ENCODE measurements around the gene ZCCHC24.
"Not testable (repeated sequence)": the region's sequence is repeated elsewhere in the genome, so short reads cannot be mapped to it uniquely, and the experiment has no call there.

Gene ZCCHC24

DNA sequence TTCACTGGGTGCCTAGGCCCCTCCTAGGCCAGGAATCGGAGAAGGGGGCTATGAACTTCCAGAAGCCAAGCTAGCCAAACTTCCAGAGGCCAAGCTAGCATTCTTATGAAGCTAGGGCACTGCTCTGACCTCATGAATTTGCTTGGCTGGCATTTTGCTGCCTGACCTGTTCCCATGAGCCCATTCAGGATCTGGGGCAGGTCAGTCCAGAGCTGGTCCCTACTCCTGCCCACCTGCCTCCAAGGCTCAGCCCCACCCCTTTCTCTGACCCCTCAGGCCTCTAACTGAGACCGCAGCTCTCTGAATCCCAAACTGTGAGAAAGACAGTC, 99.4 kb downstream of the ZCCHC24 start:
- DNase-seq (ENCODE audit: low spot score): no peak

DNA sequence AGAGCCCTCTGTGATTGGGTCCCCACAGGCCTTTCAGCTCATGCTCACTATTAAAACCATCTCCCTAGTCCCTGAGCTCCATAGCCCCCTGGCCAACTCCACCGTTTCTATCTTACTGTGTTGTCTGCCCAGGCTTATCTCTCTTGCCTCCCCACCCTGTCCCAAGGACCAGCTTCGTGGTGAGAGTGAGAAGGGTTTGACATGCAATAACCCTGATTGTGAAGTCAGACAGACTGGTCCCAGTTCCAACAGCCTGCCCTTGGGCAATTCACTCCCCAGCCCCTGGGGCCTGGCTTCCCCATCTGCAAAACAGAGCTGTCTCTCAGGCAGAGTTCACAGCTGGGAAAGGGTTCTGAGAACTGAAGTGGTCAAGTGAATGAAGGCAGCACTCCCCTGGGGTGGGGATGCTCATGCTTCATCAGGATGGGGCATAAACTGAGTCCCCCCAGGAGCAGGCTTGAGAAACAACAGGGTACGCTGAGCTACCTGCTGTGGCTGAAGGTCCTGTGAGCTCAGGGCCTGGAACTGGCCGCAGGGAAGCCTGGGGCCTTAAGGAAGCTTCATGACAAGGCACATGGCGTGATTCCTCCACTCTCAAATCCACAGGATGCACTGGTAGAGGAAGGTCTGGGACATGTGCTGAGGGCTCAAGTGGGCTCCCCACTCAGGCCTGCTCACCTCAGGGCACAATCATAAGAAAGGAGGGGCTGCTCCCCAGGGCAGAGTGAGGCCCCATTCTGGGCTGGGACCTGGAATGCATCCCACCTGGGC, 100.0 kb downstream of the ZCCHC24 start:
- DNase-seq (ENCODE audit: low spot score): peak; percentile 46

DNA sequence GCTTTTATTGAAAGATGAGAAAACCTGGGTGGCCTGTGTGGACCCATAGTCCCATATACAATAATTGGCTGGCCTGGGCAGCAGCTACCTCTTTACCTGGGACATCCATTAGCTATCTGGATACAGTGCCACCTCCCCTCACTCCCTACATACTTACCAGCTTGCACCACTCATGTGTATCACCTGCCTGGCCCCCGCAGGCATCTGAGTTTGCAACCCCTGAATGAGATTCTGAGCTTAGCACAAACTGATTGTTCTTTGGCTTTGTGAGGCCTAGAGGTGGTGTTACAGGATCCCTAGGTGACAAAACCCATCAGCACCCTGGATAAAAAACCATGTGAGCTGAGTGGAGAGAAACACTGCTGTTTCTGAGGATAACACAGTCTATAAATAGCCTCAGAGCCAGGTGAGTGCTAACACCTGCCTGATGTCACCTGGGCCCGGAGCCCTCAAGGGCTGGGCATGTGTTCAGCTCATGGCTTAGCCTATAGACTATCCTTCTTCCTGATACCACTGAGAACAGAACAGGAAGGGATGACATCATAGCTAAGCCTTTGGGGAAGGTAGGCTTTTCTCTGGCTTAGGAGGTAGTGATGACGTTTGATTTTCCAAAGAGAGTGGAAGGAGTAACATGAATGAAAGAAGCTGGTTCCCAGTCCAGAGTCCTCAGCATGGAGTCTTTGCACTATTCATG, 100.8 kb downstream of the ZCCHC24 start:
- peak; percentile 23 for DNase-seq (ENCODE audit: low spot score)

DNA sequence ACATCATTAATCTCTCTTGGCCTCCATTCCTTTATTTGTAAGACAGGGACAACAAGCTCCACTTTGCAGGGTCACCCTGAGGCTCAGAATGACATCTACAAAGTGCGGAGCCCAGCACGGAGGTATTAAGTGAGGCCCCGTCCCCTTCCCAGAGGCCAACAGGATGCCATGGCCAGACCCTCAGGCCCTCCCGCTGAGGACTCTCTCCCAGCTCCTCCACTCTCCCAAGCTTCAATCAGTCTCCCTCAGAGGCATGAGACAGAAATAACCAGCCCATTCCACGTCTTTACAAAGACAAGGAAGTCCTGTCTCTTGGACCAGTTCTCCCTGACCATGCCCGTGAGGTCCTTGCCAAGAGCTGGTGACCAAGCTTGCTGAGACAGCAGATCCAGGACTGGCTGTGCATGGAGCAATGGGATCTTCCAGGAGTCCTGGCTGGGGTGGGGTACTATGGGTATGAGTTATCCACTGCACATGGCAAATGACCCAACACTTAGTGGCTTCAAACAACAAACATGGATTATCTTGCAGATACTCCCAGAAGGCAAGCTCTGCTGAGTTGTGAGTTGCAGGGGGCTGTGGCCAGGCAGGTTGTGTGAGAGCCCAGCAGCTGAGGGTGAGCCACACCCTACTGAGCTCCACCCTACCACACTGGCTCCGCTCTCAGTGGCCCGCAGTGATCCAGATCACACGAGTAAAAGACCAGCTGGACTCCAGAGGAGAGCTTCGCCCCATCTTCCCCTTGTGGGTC, 102.4 kb downstream of the ZCCHC24 start:
- peak; percentile 61 for DNase-seq (ENCODE audit: low spot score)

DNA sequence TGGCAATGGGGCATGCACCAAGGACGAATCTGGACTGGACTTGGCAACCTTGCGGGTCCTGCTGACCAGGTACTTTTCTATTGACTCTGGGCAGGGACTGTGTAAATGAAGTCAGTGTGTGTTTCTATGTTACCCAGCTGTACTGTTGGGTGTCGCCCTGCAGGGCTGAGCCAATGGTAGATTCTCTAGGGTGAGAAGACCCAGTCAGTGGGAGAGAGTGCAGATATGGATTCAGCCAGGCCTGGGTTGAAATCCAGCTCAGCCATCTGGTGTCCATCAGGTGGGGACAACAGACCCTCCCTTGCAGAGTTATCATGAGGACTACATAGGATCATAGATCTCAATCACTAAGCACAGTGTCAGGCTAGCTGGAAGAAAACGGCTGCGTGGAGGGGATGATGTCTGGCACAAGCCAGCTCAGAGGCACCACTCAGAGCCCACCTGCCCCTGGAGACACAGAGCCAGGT, 103.1 kb downstream of the ZCCHC24 start:
- DNase-seq (ENCODE audit: low spot score): peak; percentile 49

DNA sequence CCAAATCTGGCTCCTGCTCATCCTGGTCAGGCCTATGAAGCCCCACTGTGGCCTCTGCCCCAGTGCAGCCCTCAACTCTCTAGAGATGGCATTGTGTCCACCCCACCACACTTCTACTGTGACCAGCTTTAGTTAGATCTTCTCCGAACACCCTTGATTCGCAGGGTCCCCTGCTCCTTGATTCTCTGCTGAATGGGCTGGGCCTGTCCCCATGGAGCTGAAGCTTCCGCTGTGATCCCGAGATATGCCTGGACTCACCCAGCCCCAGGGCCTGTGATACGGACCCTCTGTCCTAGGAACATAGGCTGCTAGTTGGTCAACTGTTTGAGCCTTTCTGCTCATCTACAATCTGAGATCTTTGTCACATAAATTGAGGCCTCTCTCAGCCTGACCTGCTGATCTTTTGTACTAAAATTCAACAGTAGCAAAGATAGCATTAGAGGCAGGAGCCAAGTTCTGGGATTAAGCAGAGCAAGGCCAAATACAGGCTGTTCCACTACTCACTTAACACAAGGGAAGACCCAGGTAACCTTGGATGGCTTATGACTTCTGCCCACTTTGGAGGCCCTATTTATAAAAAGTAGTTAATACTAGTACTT, 104.7 kb downstream of the ZCCHC24 start:
- DNase-seq (ENCODE audit: low spot score): peak; percentile 31

DNA sequence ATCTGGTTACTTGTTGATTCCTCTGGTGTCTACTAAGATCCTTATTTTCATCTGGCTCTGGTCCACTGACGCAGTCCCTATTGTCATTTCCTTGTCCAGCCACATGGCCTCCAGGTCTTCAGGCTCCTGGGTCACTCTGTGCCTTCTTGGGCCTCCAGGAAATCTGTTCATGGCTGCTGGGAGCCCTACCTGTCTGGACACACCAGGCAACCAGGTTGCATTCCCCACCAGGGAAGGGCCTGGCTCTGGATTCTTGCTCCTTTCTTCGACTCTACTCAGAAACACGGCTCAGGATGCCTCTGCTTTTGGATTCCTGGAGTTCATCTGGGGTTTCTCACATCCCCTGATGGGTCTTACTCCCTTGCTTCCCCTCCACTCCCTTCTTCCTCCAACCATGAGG, 106.2 kb downstream of the ZCCHC24 start:
- no peak for DNase-seq (ENCODE audit: low spot score)

DNA sequence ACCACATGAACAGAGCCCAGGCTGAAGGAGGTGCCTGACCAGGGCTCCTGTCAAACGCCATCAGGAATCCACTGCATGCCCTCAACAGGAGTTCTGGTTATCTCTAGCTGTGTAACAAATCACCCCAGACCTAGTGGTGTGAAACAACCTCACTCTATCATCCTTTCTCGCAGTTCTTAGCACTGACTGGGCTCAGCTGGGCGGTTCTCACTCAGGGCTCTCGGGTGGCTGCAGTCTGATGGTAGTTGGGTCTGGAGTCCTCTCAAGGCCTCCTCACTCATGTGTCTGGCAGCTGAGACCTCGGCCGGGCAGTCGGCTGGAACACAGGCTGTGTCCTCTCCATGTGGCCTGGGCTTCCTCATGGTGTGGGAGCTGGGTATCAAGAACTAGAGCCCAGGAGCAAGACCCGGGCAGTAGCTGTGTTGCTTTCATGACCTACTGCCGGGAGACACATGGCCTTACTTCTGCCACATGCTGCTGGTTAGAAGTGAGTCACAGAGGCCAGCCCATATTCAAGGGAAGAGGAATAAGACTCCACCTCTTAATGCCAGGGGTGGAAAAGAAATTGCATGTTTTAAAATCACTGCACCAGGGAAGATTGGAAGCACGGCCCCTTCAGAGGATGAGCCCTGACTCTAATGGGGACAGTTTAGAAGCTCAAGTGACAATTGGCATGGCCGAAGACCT, 107.5 kb downstream of the ZCCHC24 start:
- not testable (repeated sequence) for DNase-seq (ENCODE audit: low spot score)

DNA sequence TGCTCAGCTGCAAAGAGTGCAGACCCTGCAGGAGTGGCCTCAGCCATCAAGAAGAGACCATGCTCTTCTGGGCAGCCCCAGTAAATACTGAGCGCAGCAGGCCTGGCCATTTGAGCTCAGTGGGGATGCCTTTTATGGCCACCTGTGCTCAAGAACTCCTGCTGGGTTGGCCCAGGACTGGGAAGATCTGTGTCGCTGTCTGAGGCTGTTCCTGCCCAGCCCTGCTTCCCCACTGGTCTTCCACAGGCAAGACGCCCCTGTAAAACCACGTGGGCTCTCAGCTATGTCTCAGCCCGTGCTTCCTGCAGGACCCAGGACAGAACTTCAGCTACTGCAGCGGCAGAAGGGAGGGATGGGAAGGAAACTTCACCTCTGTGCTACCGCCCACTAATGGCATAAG, 108.7 kb downstream of the ZCCHC24 start:
- no peak for DNase-seq (ENCODE audit: low spot score)

DNA sequence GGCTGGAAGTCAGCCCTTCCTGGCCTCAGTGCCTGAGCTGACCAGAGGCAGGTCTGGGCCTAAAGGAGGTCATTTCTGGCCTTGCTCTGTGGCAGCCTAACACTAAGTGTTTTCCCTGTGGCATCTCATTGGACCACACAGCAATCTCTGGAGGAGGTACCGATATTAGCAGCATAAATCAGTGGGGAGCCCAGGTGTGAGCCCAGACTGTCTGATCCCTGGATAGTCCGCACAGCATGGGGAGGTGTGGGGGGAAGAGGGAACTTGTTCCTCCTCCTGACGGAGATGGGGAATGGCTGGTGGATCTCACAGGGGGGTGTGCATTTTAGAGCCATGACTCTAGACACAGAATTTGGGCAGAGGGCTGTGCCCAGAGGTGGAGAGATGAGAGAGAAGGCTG, 109.1 kb downstream of the ZCCHC24 start:
- no peak for DNase-seq (ENCODE audit: low spot score)

DNA sequence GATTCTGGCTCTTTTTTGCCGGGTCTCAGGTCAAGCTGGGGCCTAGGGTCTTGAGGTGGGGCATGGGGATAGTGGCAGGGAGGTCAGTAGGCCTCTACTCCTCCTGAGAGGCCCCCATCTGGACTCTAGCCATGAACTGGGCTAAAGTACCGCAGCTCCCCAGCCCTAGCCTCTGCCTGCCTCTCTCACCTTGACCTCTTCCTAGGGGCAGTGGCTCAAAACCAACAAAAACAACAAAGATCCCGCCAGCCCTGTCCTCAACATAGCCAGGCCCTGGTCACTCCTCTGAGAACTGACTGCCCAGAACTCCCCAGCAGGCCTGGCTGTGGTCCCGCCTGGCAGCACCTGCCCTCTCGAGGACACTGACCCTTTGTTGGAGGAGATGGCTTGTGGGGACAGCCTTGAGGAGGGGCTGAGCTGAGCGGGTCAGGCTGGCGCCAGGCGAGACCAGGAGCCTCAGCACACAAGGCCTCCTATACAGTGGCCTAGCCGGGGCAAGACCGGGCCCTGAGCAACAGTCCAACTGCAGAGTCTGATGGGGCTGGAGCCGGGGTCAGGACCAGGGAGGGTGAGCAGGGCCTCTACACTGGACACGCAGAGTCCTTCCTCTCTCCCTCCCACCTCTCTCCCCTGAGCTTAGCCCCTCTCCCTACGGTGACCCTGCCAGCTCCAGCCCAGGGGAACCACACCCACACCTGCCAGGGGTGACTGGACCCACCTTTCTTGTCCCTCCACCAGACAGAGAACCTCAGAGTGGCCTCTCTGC, 109.8 kb downstream of the ZCCHC24 start:
- DNase-seq (ENCODE audit: low spot score): no peak

DNA sequence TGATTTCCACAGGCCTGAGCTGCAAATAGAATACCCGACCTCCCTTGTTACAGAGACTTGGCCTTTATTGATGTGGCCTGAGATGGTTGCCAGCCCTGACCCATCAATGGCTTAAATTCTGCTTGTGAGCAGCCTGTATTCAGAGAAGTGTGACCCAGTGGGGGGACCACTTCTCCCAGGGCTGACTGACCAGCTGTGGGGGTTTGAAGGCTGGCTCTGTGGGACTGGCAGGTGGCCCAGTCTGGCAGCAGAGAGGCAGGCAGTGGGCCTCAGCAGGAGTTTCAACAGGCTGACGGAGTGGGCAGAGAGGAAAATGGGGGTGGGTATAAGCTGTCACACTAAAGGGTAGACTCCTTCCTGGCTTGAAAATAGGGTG, 110.3 kb downstream of the ZCCHC24 start:
- no peak for DNase-seq (ENCODE audit: low spot score)

DNA sequence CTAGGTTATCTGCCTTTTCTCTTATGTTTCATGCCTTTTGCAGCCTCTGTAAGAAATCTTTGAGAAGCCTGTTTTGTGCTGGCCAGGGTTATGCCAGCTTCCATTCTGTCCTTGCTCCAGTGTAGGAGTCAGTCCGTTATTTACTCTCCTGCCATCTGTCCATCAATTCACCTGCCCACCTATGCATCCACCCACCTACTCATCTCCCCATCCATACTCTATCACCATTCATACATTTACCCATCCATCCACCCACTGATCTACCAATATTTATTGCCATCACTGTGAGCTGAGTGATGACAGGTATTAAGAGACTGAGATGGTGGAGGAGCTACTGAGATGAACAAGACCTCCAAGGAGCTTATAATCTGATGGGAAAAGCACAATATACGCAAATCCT, 110.9 kb downstream of the ZCCHC24 start:
- no peak for DNase-seq (ENCODE audit: low spot score)

DNA sequence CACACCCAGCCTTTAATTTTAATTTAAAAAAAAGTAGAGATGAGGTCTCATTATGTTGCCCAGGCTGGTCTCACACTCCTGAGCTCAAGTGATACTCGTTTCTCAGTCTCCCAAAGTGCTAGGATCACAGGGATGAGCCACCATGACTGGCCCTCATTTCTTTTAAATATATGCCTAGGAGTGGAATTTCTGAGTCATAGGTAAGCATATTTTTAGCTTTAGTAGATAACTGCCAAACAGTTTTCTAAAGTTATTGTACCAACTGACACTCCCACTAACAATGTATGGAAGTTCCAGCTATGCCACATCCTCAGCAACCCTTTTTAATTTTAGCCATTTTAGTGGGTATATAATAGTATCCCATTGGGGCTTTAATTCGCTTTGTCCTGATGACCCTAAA, 111.9 kb downstream of the ZCCHC24 start:
- no peak for DNase-seq (ENCODE audit: low spot score)

DNA sequence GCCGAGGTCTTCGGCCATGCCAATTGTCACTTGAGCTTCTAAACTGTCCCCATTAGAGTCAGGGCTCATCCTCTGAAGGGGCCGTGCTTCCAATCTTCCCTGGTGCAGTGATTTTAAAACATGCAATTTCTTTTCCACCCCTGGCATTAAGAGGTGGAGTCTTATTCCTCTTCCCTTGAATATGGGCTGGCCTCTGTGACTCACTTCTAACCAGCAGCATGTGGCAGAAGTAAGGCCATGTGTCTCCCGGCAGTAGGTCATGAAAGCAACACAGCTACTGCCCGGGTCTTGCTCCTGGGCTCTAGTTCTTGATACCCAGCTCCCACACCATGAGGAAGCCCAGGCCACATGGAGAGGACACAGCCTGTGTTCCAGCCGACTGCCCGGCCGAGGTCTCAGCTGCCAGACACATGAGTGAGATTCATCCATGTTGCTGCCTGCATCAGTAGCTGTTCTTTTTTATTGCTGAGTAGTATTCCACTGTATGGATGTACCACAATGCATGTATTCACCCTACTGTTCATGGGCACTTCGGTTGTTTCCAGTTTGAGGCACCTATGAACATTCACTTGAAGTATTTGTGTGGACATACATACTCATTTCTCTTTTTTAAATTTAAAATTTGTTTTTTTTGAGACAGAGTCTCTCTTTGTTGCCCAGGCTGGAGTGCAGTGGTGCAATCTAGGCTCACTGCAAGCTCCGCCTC, 112.7 kb downstream of the ZCCHC24 start:
- DNase-seq (ENCODE audit: low spot score): not testable (repeated sequence)

Measured in left forelimb (tissue), 1 donor.